ENCODE data around the gene KLHL29. TPM values are rescaled to one million over a fixed set of nuclear protein-coding genes. Genes with fewer than 3 reads are reported as not detected.

The KLHL29 gene
- total RNA-seq, 2 donors from 2014 or later = 2.0 to 4.2 TPM

DNA sequence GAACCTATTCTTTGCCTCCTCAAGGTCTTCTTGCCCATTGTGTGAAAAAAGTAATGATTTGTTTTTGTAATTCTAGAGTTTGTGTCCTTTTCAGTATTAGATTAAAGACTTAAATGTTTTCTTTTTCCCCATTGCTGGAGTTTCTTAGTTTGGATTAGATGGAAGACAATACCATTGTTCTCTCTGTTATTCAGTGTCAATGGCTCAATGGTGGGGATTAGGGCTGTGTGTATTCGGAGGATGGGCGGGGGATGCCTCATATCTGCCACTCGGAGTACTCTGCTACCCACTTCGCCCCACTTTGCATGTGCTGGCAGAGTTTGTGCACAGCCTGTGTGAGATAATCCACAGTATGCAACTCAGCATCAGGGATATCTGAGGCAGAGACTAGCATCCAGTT is 90.1 kb downstream of the KLHL29 start:
- H3K27me3 ChIP-seq = no peaks in the 10 kb centered on the region
- H3K4me3 ChIP-seq = no peak overlapping the region
- H3K36me3 ChIP-seq = no peaks in the 10 kb centered on the region
- no peaks in the 10 kb centered on the region for H3K9me3 ChIP-seq
- no peaks in the 10 kb centered on the region for H3K4me1 ChIP-seq
- no peak overlapping the region for H3K27ac ChIP-seq
- no peak for DNase-seq (ENCODE audit: low spot score)
- TF ChIP-seq, protein P1, sequence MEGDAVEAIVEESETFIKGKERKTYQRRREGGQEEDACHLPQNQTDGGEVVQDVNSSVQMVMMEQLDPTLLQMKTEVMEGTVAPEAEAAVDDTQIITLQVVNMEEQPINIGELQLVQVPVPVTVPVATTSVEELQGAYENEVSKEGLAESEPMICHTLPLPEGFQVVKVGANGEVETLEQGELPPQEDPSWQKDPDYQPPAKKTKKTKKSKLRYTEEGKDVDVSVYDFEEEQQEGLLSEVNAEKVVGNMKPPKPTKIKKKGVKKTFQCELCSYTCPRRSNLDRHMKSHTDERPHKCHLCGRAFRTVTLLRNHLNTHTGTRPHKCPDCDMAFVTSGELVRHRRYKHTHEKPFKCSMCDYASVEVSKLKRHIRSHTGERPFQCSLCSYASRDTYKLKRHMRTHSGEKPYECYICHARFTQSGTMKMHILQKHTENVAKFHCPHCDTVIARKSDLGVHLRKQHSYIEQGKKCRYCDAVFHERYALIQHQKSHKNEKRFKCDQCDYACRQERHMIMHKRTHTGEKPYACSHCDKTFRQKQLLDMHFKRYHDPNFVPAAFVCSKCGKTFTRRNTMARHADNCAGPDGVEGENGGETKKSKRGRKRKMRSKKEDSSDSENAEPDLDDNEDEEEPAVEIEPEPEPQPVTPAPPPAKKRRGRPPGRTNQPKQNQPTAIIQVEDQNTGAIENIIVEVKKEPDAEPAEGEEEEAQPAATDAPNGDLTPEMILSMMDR (IDR thresholded peaks at IDR 0.05) = no peak

DNA sequence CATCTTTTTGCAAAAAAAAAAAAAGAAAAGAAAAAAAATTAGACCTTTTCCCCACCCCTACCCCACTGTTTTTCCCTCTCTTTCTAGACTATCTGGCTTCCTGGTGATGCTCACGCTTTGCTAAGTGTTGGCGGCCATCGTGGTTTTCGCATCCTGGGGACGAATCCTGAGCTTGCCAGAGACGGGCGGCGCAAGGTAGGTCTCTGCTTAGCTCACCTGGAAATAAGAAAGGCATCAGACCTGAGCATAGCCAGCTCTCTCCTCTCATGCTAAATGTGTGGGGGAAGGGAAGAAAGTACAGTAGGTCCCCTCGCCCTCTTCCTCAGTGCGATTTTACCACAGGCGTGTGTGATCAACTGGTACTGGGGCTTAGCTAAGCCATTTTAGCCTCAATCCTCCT is 90.5 kb downstream of the KLHL29 start:
- H3K27ac ChIP-seq = no peak overlapping the region
- H3K9me3 ChIP-seq = no peaks in the 10 kb centered on the region
- no peaks in the 10 kb centered on the region for H3K27me3 ChIP-seq
- no peaks in the 10 kb centered on the region for H3K4me1 ChIP-seq
- H3K4me3 ChIP-seq = no peak overlapping the region
- no peaks in the 10 kb centered on the region for H3K36me3 ChIP-seq
- TF ChIP-seq, protein P1 (IDR thresholded peaks at IDR 0.05) = no peak
- no peak for DNase-seq (ENCODE audit: low spot score)

DNA sequence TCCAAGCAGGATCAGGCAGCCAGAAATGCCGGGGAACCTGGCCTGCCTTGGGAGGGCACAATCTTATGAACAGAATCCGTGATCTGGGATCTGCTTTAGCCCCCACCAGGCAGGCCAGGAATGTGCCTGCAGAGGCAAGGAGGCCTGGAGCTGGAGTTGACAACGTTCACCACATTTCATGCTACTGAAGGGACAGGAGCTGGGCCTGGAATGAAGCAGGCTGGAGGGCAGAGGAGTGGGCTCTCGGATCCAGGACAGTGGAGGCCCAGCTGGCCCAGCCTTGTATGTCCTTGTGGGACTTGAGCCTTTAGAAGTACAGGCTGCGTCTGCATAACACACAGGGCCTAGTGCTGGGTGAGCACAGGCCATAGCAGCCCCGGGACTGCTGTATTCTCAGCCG is 91.8 kb downstream of the KLHL29 start:
- TF ChIP-seq, protein P1 (IDR thresholded peaks at IDR 0.05) = no peak
- no peak overlapping the region for H3K27ac ChIP-seq
- H3K4me1 ChIP-seq = no peaks in the 10 kb centered on the region
- no peaks in the 10 kb centered on the region for H3K27me3 ChIP-seq
- no peak for DNase-seq (ENCODE audit: low spot score)
- no peaks in the 10 kb centered on the region for H3K9me3 ChIP-seq
- no peak overlapping the region for H3K4me3 ChIP-seq
- no peaks in the 10 kb centered on the region for H3K36me3 ChIP-seq

DNA sequence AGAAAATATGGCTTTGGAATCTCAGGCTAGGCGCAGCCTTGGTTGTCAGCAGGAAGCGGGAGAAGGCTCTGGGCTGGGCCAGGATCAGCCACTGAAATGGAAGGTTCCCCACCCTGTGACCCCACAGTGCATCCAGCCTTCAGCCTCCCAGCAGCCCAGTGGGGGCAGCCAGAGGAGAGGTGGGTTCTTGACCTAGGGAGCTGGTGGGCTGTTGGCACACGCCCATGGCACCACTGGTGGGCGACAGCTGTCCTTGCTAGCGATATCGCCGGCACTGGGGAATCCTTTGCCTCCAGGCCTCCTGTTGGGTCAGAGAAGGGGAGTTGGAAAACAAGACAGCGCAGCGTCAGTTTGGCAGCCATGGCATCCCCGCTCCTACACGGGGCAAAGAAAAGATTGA is 92.4 kb downstream of the KLHL29 start:
- TF ChIP-seq, protein P1 (IDR thresholded peaks at IDR 0.05) = no peak
- Histone ChIP-seq H3K4me1 (no peaks in the 10 kb centered on the region), H3K9me3 (no peaks in the 10 kb centered on the region), H3K27me3 (no peaks in the 10 kb centered on the region), H3K27ac (no peak overlapping the region), H3K36me3 (no peaks in the 10 kb centered on the region), H3K4me3 (no peak overlapping the region)
- DNase-seq (ENCODE audit: low spot score) = no peak

DNA sequence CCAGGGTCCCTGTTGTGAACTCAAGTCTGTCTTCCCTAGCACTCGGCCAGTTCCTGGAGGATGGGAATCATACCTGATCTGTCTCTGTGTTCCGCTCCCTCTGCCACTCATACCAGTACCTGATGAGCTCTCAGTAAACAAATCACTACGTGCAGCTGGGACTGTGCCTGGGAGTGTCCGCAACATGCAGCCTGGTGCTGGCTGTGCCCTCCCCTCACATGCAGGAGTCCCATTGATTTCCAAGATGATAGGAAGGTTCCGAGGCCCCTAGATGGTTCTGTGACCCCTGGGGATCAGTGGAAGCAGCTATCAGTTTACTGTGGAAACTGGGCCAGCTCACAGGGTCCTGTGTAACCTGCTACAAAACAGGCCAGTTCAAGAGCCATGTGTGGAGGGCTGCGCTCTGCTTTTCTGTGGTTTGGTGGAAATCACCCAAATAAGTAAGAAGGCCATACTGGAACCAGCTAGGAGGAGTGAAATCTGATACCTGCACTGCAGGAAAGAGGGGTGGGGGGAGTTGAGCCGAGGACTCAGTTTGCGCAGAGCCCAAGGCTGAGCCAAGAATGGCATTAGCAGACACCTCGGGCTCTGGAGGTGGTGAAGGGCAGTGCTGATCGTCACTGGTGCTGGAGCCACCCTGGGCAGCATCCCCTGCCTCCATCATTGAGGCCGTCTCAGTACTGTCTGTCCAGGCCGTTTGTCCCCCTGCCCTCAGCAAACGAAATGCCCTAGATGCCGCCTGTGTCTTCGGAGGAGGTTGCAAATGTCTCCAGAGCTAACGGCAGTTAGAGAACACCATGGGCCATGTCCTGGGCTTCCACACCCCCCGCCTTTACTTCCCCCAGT is 93.3 kb downstream of the KLHL29 start:
- TF ChIP-seq, protein P1 (IDR thresholded peaks at IDR 0.05) = no peak
- H3K36me3 ChIP-seq = no peaks in the 10 kb centered on the region
- no peaks in the 10 kb centered on the region for H3K9me3 ChIP-seq
- no peaks in the 10 kb centered on the region for H3K27me3 ChIP-seq
- H3K4me1 ChIP-seq = no peaks in the 10 kb centered on the region
- DNase-seq (ENCODE audit: low spot score) = no peak
- no peak overlapping the region for H3K4me3 ChIP-seq
- H3K27ac ChIP-seq = no peak overlapping the region
